SK-N-SH (cell line): Measurements from ENCODE around the gene LRMDA. TPM values are rescaled to one million over a fixed set of nuclear protein-coding genes. Genes with fewer than 3 reads are reported as not detected.
A peak's percentile ranks its signal among the peaks of the same experiment; 100 is the strongest.

Source experiments
- CTCF ChIA-PET: fragments of 300-600, 350-600 bp; formaldehyde crosslinking; extraction: SDS; loops from one replicate; lab custom pipeline; 2021; lab: Yijun Ruan, JAX
- POLR2A ChIA-PET: fragments of 350-600 bp; sonication (Branson Sonifier 250); formaldehyde crosslinking; extraction: SDS; loops from one replicate; lab custom pipeline; 2020; ENCODE audit warnings: antibody characterized with exemption, inconsistent platforms; lab: Yijun Ruan, JAX
- DNase-seq: peaks from one replicate; pipeline ENCODE4 v3.0.0; 2012
- H2AFZ ChIP-seq: fragments of 200-600 bp; sonication (generic); 2 replicates; pipeline ENCODE4 v1.8.1; 2016; ENCODE audit warnings: antibody characterized with exemption, mild to moderate bottlenecking, low read depth
- H3F3A ChIP-seq: fragments of 200-600 bp; sonication (generic); replicated peaks from 2 replicates; pipeline ENCODE3; 2016; ENCODE audit warnings: antibody characterized with exemption, mild to moderate bottlenecking; ENCODE audit not compliant: insufficient read depth
- H3K27ac ChIP-seq, 2 experiments: fragments of 200-500 bp in 1 of 2; fragments of 200-600 bp in 1 of 2; sonication (Bioruptor generic) in 1 of 2; sonication (generic), shearing (Covaris generic) in 1 of 2; 2 replicates each; pipeline versions ENCODE4 v1.5.1 to v1.6.1; 2014 to 2016; ENCODE audit warnings: low read depth in 2 of 2, inconsistent platforms in 1 of 2, low read length in 1 of 2, mild to moderate bottlenecking in 1 of 2, mixed read lengths in 1 of 2
- H3K27me3 ChIP-seq: fragments of 200-600 bp; sonication (generic), shearing (Covaris generic); 2 replicates; pipeline ENCODE4 v1.6.1; 2016; ENCODE audit warnings: mixed run types; ENCODE audit not compliant: insufficient read depth
- H3K36me3 ChIP-seq, 2 experiments: fragments of 200-500 bp in 1 of 2; fragments of 200-600 bp in 1 of 2; sonication (Bioruptor generic) in 1 of 2; sonication (generic) in 1 of 2; replicated peaks in 1 of 2; 2 replicates each; pipeline versions ENCODE3 to v1.5.1; 2014 to 2016; ENCODE audit warnings: low read length in 1 of 2, mild to moderate bottlenecking in 1 of 2; ENCODE audit not compliant: insufficient read depth in 2 of 2, control insufficient read depth in 1 of 2
- H3K4me1 ChIP-seq, 2 experiments: fragments of 200-500 bp in 1 of 2; fragments of 200-600 bp in 1 of 2; sonication (Bioruptor generic) in 1 of 2; sonication (generic), shearing (Covaris generic) in 1 of 2; 2 replicates each; pipeline versions ENCODE4 v1.5.1 to v1.6.1; 2014 to 2016; ENCODE audit warnings: low read depth in 1 of 2, low read length in 1 of 2, mixed run types in 1 of 2; ENCODE audit not compliant: insufficient read depth in 2 of 2, control insufficient read depth in 1 of 2
- H3K4me2 ChIP-seq: fragments of 200-600 bp; sonication (generic), shearing (Covaris generic); 2 replicates; pipeline ENCODE4 v1.6.1; 2017; ENCODE audit warnings: mixed run types
- H3K4me3 ChIP-seq, 2 experiments: fragments of 200-500 bp in 1 of 2; fragments of 200-600 bp in 1 of 2; sonication (Bioruptor generic) in 1 of 2; sonication (generic), shearing (Covaris generic) in 1 of 2; 2 replicates each; pipeline versions ENCODE4 v1.5.1 to v1.8.1; 2014 to 2016; ENCODE audit warnings: low read depth in 2 of 2, inconsistent platforms in 1 of 2, low read length in 1 of 2, mild to moderate bottlenecking in 1 of 2, mixed read lengths in 1 of 2, moderate library complexity in 1 of 2
- H3K79me2 ChIP-seq: fragments of 200-600 bp; sonication (generic); 2 replicates; pipeline ENCODE4 v1.8.1; 2017; ENCODE audit warnings: mild to moderate bottlenecking; ENCODE audit not compliant: insufficient read depth
- H3K9ac ChIP-seq: fragments of 200-600 bp; sonication (generic); 2 replicates; pipeline ENCODE4 v1.6.1; 2017; ENCODE audit warnings: mixed run types
- H3K9me2 ChIP-seq: fragments of 200-600 bp; sonication (generic); 2 replicates; pipeline ENCODE4 v1.6.1; 2017; ENCODE audit warnings: mixed run types
- H3K9me3 ChIP-seq: fragments of 200-600 bp; sonication (generic); 2 replicates; pipeline ENCODE4 v1.6.1; 2017; ENCODE audit warnings: mixed run types, mild to moderate bottlenecking, moderate library complexity
- H4K20me1 ChIP-seq: fragments of 200-600 bp; sonication (generic); 2 replicates; pipeline ENCODE4 v1.6.1; 2017; ENCODE audit warnings: mild to moderate bottlenecking, mixed run types; ENCODE audit not compliant: insufficient read depth
- CTCF ChIP-seq: fragments of 200-600 bp; sonication (generic); IDR thresholded peaks from 2 replicates; pipeline ENCODE4 v1.6.1; 2017; ENCODE audit warnings: antibody characterized with exemption, mild to moderate bottlenecking, moderate library complexity
- EP300 ChIP-seq, 2 experiments: IDR thresholded peaks; 2 replicates each; pipeline versions ENCODE4 v1.4.0 to v1.6.1; 2012; ENCODE audit warnings: borderline replicate concordance in 1 of 2, low read depth in 1 of 2, low read length in 1 of 2
- FOSL2 ChIP-seq: IDR thresholded peaks from 2 replicates; pipeline ENCODE4 v1.4.0; 2012; ENCODE audit warnings: low read depth, mild to moderate bottlenecking, moderate library complexity, borderline replicate concordance
- GATA2 ChIP-seq: sonication (generic); formaldehyde crosslinking; IDR thresholded peaks from 2 replicates; pipeline ENCODE4 v1.5.0; 2020; ENCODE audit warnings: mild to moderate bottlenecking, missing genetic modification reagents
- JUND ChIP-seq: IDR thresholded peaks from 2 replicates; pipeline ENCODE4 v1.4.0; 2012
- NFIC ChIP-seq: IDR thresholded peaks from 2 replicates; pipeline ENCODE4 v1.4.0; 2012; ENCODE audit warnings: borderline replicate concordance
- NRF1 ChIP-seq: IDR thresholded peaks from 2 replicates; pipeline ENCODE4 v1.6.1; 2012; ENCODE audit warnings: low read depth, mild to moderate bottlenecking, low read length
- PBX3 ChIP-seq: IDR thresholded peaks from 2 replicates; pipeline ENCODE4; 2012
- SIN3A ChIP-seq: IDR thresholded peaks from 2 replicates; pipeline ENCODE4 v1.6.1; 2012; ENCODE audit warnings: low read depth, mild to moderate bottlenecking, low read length, moderate library complexity, borderline replicate concordance
- SMC3 ChIP-seq: IDR thresholded peaks from 2 replicates; pipeline ENCODE4 v1.6.1; 2012; ENCODE audit warnings: low read depth, low read length, improper control_type of control experiment
- TCF12 ChIP-seq: IDR thresholded peaks from 2 replicates; pipeline ENCODE4 v1.4.0; 2012
- TEAD4 ChIP-seq: IDR thresholded peaks from 2 replicates; pipeline ENCODE4 v1.4.0; 2012; ENCODE audit warnings: mild to moderate bottlenecking, borderline replicate concordance; ENCODE audit not compliant: insufficient read depth
- YY1 ChIP-seq: IDR thresholded peaks from 2 replicates; pipeline ENCODE4 v1.4.0; 2012; ENCODE audit warnings: low read depth, mild to moderate bottlenecking
- WGBS: methylation state at CpG from one replicate; pipeline ENCODE4 v1.1.6; 2017; ENCODE audit warnings: low lambda C conversion rate; 5-methylcytosine and 5-hydroxymethylcytosine counted together
- polyA plus RNA-seq, 3 experiments: library from polyadenylated mRNA; depleted of rRNA; stranded (reverse); fragments of >200 nt; gene quantifications; 2 replicates each; pipeline ENCODE4 v1.2.3, GENCODE V29; 2012

The LRMDA gene
- polyA plus RNA-seq, 1 of the 3 experiments (the other 2 are of a cell fraction): 0.95 TPM

- Histone ChIP-seq H2AFZ (no peak overlapping the region), H3F3A (peaks cover 15% of the 10 kb centered on the region), H3K4me3 (no peak overlapping the region), H3K4me2 (no peak overlapping the region), H3K9me2 (no peaks in the 10 kb centered on the region), H4K20me1 (no peaks in the 10 kb centered on the region), H3K4me1 (peaks cover 9 to 42% of the 10 kb centered on the region in 2 experiments), H3K36me3 (no peaks in the 10 kb centered on the region), H3K79me2 (no peaks in the 10 kb centered on the region), H3K9me3 (no peaks in the 10 kb centered on the region), H3K27ac (no peak overlapping the region), H3K9ac (no peak overlapping the region), H3K27me3 (no peaks in the 10 kb centered on the region)
- ChIA-PET POLR2A (no interaction called here), CTCF (no interaction called here)
- TF ChIP-seq EP300 (IDR thresholded peaks at IDR 0.05; ENCODE audit: borderline replicate concordance in 1 of 2, low read depth in 1 of 2, low read length in 1 of 2) (no peak), SMC3 (no peak), PBX3 (no peak), CTCF (no peak), NFIC (no peak), SIN3A (no peak), GATA2 (no peak)
- 59% methylated on average over 3 of the region's 3 CpGs for WGBS
- DNase-seq: no peak
Observed at GRCh38 chr10:76116523-76116922, 685.1 kb downstream of the LRMDA start.

- H3K9ac ChIP-seq: no peak overlapping the region
- CTCF ChIA-PET: no interaction called here
- no peaks in the 10 kb centered on the region for H3K36me3 ChIP-seq
- peak overlapping the region in 1 of 2 experiments; percentile 42; a peak in 3 of 4 replicates for H3K27ac ChIP-seq
- POLR2A ChIA-PET: no interaction called here
- H3K9me3 ChIP-seq: no peaks in the 10 kb centered on the region
- no peaks in the 10 kb centered on the region for H3K79me2 ChIP-seq
- no peak overlapping the region for H3K4me2 ChIP-seq
- no peaks in the 10 kb centered on the region for H3K9me2 ChIP-seq
- peaks cover 9 to 30% of the 10 kb centered on the region in 2 experiments for H3K4me1 ChIP-seq
- no peak overlapping the region for H3K4me3 ChIP-seq
- H2AFZ ChIP-seq: no peak overlapping the region
- DNase-seq: no peak
- H3F3A ChIP-seq: peaks cover 15% of the 10 kb centered on the region
- no peaks in the 10 kb centered on the region for H4K20me1 ChIP-seq
- no peaks in the 10 kb centered on the region for H3K27me3 ChIP-seq
- TF ChIP-seq FOSL2 (peak; percentile 64; the same call in 1 of the 2 replicates), TCF12 (peak; percentile 58), YY1 (no peak), EP300 (IDR thresholded peaks at IDR 0.05; ENCODE audit: borderline replicate concordance in 1 of 2, low read depth in 1 of 2, low read length in 1 of 2) (peak in 1 of 2 experiments; percentile 36; a peak in 1 of 4 replicates), TEAD4 (0 out of 2 replicates have a peak, but pooled peaks have one; percentile 13), PBX3 (peak; percentile 65; the same call in 1 of the 2 replicates), NRF1 (no peak), JUND (peak; percentile 70), NFIC (peak; percentile 37; the same call in 1 of the 2 replicates)
Observed at GRCh38 chr10:76117949-76118348, 686.5 kb downstream of the LRMDA start.
